ENCODE results near the gene SLC25A26. TPM values are rescaled to one million over a fixed set of nuclear protein-coding genes. Genes with fewer than 3 reads are reported as not detected.

The SLC25A26 gene
- total RNA-seq, 1 donor from 2014 or later = 18.9 TPM

DNA sequence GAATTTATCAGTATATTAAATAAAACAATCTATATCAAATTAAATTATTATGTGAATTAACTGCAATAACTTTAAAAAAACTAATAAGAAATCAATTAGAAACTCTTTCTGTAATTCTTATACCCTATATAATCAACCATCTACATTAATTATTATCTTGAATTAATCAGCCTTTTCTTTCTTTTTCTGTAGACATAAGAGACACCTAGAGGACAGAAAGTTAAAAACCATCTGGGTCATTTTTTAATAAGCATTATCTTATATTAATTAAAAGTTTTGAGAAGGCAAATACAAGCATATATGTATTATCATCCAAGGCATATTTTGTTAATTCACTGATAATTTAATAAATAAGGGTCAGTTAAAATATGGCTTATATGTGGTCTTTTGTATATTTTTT is 24.2 kb upstream of the SLC25A26 start:
- TF ChIP-seq, protein P1, sequence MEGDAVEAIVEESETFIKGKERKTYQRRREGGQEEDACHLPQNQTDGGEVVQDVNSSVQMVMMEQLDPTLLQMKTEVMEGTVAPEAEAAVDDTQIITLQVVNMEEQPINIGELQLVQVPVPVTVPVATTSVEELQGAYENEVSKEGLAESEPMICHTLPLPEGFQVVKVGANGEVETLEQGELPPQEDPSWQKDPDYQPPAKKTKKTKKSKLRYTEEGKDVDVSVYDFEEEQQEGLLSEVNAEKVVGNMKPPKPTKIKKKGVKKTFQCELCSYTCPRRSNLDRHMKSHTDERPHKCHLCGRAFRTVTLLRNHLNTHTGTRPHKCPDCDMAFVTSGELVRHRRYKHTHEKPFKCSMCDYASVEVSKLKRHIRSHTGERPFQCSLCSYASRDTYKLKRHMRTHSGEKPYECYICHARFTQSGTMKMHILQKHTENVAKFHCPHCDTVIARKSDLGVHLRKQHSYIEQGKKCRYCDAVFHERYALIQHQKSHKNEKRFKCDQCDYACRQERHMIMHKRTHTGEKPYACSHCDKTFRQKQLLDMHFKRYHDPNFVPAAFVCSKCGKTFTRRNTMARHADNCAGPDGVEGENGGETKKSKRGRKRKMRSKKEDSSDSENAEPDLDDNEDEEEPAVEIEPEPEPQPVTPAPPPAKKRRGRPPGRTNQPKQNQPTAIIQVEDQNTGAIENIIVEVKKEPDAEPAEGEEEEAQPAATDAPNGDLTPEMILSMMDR (IDR thresholded peaks at IDR 0.05; ENCODE audit: unreplicated experiment) = no peak
- no peak overlapping the region for H3K4me3 Mint-ChIP-seq (ENCODE audit: unreplicated experiment)
- peaks cover 5% of the 10 kb centered on the region for H3K4me1 Mint-ChIP-seq (ENCODE audit: unreplicated experiment)
- peaks cover 4% of the 10 kb centered on the region for H3K36me3 Mint-ChIP-seq (ENCODE audit: low read depth, unreplicated experiment)
- H3K27ac Mint-ChIP-seq (ENCODE audit: unreplicated experiment) = no peak overlapping the region
- peaks cover 12% of the 10 kb centered on the region for H3K27me3 Mint-ChIP-seq (ENCODE audit: unreplicated experiment)
- H3K9me3 Mint-ChIP-seq (ENCODE audit: unreplicated experiment) = no peaks in the 10 kb centered on the region
- no peak for DNase-seq (ENCODE audit: low spot score)

DNA sequence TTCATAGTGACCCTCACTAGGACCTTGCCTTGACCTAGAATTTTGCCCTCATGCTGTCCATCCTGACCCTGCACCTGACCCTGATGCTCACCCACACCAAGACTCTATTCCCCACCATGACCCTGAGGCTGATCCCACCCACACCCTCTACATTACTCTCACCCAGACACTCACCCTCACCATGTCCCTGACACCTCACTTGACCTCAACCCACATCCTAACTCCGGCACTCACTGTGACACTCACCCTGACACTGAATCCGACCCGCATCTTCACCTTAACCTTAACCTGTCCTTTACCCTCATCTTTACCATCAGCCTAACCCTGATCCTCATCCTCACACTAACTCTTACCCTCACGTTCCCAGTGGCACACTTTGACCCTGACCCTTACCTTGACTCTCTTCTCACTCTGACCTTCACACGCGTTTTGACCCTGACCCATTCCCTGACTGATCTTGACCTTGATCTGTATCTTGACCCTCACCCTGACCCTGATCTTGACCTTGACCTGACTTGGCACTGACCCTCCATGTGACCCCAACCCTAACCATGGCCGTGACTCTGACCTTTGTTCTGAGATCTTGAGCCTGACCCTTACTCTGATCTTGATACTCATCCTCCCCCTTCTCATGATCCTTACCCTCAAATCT is 22.2 kb upstream of the SLC25A26 start:
- TF ChIP-seq, protein P1 (IDR thresholded peaks at IDR 0.05; ENCODE audit: unreplicated experiment) = no peak
- Mint-ChIP-seq H3K27ac (ENCODE audit: unreplicated experiment) (no peak overlapping the region), H3K4me3 (ENCODE audit: unreplicated experiment) (no peak overlapping the region), H3K36me3 (ENCODE audit: low read depth, unreplicated experiment) (peaks cover 4% of the 10 kb centered on the region), H3K4me1 (ENCODE audit: unreplicated experiment) (peaks cover 5% of the 10 kb centered on the region), H3K9me3 (ENCODE audit: unreplicated experiment) (no peaks in the 10 kb centered on the region), H3K27me3 (ENCODE audit: unreplicated experiment) (peaks cover 12% of the 10 kb centered on the region)
- no peak for DNase-seq (ENCODE audit: low spot score)

DNA sequence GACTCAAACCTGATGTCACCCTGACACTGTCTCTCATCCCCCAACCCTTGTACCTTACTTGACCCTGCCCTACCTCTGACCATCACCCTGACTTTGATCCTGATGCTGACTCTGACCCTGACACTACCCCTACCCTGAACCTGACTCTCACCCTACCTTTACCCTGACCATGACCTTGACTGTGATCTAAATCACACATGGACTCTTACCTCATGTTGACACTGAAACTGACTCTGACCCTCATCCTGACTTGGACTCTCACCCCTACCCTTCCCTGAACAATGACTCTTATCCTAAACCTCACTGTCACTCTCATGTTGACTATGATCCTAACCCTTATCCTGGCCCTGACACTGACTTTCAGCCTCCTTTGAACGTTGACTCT is 21.7 kb upstream of the SLC25A26 start:
- Mint-ChIP-seq H3K9me3 (ENCODE audit: unreplicated experiment) (no peaks in the 10 kb centered on the region), H3K36me3 (ENCODE audit: low read depth, unreplicated experiment) (peaks cover 4% of the 10 kb centered on the region), H3K27me3 (ENCODE audit: unreplicated experiment) (peaks cover 12% of the 10 kb centered on the region), H3K27ac (ENCODE audit: unreplicated experiment) (no peak overlapping the region), H3K4me1 (ENCODE audit: unreplicated experiment) (peaks cover 5% of the 10 kb centered on the region), H3K4me3 (ENCODE audit: unreplicated experiment) (no peak overlapping the region)
- DNase-seq (ENCODE audit: low spot score) = no peak
- TF ChIP-seq, protein P1 (IDR thresholded peaks at IDR 0.05; ENCODE audit: unreplicated experiment) = no peak

DNA sequence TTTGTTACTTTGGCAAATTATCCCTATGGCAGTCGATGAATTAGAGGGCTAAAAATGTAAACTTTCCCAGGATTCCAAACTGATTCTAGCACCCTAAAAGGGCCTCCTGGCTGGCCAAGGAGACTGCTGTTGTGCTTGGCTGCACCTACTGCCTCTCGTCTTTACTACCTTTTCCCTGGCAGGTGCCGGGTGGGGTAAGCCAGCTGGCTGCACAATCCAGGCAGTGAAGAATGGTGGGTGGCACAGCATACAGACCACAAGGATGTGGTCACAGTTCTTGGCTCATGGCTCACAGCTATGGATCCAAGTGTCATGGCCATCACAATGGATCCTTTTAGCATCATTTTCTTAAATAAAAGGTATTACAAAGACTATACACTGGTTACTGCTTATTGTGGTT is 20.7 kb upstream of the SLC25A26 start:
- DNase-seq (ENCODE audit: low spot score) = no peak
- H3K4me3 Mint-ChIP-seq (ENCODE audit: unreplicated experiment) = no peak overlapping the region
- H3K27ac Mint-ChIP-seq (ENCODE audit: unreplicated experiment) = no peak overlapping the region
- no peaks in the 10 kb centered on the region for H3K9me3 Mint-ChIP-seq (ENCODE audit: unreplicated experiment)
- H3K36me3 Mint-ChIP-seq (ENCODE audit: low read depth, unreplicated experiment) = peaks cover 4% of the 10 kb centered on the region
- H3K27me3 Mint-ChIP-seq (ENCODE audit: unreplicated experiment) = peaks cover 12% of the 10 kb centered on the region
- peaks cover 5% of the 10 kb centered on the region for H3K4me1 Mint-ChIP-seq (ENCODE audit: unreplicated experiment)
- TF ChIP-seq, protein P1 (IDR thresholded peaks at IDR 0.05; ENCODE audit: unreplicated experiment) = no peak

DNA sequence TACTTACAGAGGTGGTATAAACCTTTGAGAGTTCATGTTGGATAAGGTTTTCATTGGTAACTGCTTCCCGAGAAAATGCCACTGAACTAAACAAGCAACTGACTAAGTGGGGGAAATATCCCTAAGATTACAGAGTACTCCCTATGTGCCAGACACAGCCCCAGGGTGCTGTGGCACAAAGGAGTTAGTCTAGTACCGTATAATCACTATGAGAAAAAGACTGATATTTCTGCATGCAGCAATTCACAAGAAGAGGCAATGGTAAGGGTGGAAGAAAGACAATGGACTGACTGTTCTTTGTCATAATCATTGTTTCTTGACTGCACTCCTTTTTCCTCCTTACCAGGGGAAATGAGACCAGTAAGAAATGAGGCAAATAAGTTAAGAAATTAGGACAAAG is 20.0 kb upstream of the SLC25A26 start:
- Mint-ChIP-seq H3K27me3 (ENCODE audit: unreplicated experiment) (peaks cover 12% of the 10 kb centered on the region), H3K4me1 (ENCODE audit: unreplicated experiment) (peaks cover 5% of the 10 kb centered on the region)

More for the DNA sequence above, 20.0 kb upstream of the SLC25A26 start:
- DNase-seq (ENCODE audit: low spot score) = no peak
- Mint-ChIP-seq H3K27ac (ENCODE audit: unreplicated experiment) (no peak overlapping the region), H3K36me3 (ENCODE audit: low read depth, unreplicated experiment) (peaks cover 4% of the 10 kb centered on the region), H3K4me3 (ENCODE audit: unreplicated experiment) (no peak overlapping the region), H3K9me3 (ENCODE audit: unreplicated experiment) (no peaks in the 10 kb centered on the region)
- TF ChIP-seq, protein P1 (IDR thresholded peaks at IDR 0.05; ENCODE audit: unreplicated experiment) = no peak

All from endothelial cell (in vitro differentiated cells).